Effector memory CD8-positive, alpha-beta T cell (primary cell): Measurements from ENCODE around the gene LRP1B.

ENCODE experiments used
- ATAC-seq: fragments of 150-1000 bp; cut with Tn5 transposase; replicated peaks from 2 replicates; pipeline ENCODE4 v1.10.0; 2021; ENCODE audit warnings: mild to moderate bottlenecking, moderate library complexity
- DNase-seq, 3 experiments: peaks; one replicate each; pipeline ENCODE4 v3.0.0; 2021
- H3K27ac Mint-ChIP-seq, 2 donors: one replicate each; pipeline ENCODE4 v1.8.0; 2022; ENCODE audit warnings: mild to moderate bottlenecking in 2 of 2, mixed read lengths in 2 of 2, moderate library complexity in 2 of 2
- H3K27me3 Mint-ChIP-seq, 2 donors: one replicate each; pipeline ENCODE4 v1.8.0; 2022; ENCODE audit warnings: mixed read lengths in 2 of 2
- H3K36me3 Mint-ChIP-seq: one replicate; pipeline ENCODE4 v1.8.0; 2022; ENCODE audit warnings: mild to moderate bottlenecking, moderate library complexity, mixed read lengths; ENCODE audit not compliant: insufficient read depth
- H3K4me1 Mint-ChIP-seq, 2 donors: one replicate each; pipeline ENCODE4 v1.8.0; 2022; ENCODE audit warnings: low read depth in 2 of 2, mixed read lengths in 2 of 2
- H3K4me3 Mint-ChIP-seq, 2 donors: one replicate each; pipeline ENCODE4 v1.8.0; 2022; ENCODE audit warnings: mild to moderate bottlenecking in 2 of 2, mixed read lengths in 2 of 2, moderate library complexity in 2 of 2
- H3K9me3 Mint-ChIP-seq, 2 donors: one replicate each; pipeline ENCODE4 v1.8.0; 2022; ENCODE audit warnings: mixed read lengths in 2 of 2

The LRP1B gene

GRCh38 chr2:140641163-140641562 is 1489.7 kb downstream of the LRP1B start:
- no peaks in the 10 kb centered on the region for H3K36me3 Mint-ChIP-seq
- H3K4me1 Mint-ChIP-seq: no peaks in the 10 kb centered on the region
- no peaks in the 10 kb centered on the region for H3K27me3 Mint-ChIP-seq
- H3K27ac Mint-ChIP-seq: no peak overlapping the region
- DNase-seq (no peak), ATAC-seq (no peak)
- peaks cover 0 to 4% of the 10 kb centered on the region in 2 donors for H3K9me3 Mint-ChIP-seq
- H3K4me3 Mint-ChIP-seq: no peak overlapping the region

- no peaks in the 10 kb centered on the region for H3K36me3 Mint-ChIP-seq
- H3K4me3 Mint-ChIP-seq: no peak overlapping the region
- H3K4me1 Mint-ChIP-seq: no peaks in the 10 kb centered on the region
- H3K9me3 Mint-ChIP-seq: peaks cover 0 to 4% of the 10 kb centered on the region in 2 donors
- H3K27ac Mint-ChIP-seq: no peak overlapping the region
- H3K27me3 Mint-ChIP-seq: no peaks in the 10 kb centered on the region
- ATAC-seq: no peak
- DNase-seq: no peak
These were observed 1491.2 kb downstream of the LRP1B start for GRCh38 chr2:140639628-140640027.

- no peak for ATAC-seq
- DNase-seq: no peak
- no peak overlapping the region for H3K27ac Mint-ChIP-seq
- peaks cover 11 to 17% of the 10 kb centered on the region in 2 donors for H3K9me3 Mint-ChIP-seq
- H3K4me3 Mint-ChIP-seq: no peak overlapping the region
- H3K36me3 Mint-ChIP-seq: peaks cover 3% of the 10 kb centered on the region
- H3K27me3 Mint-ChIP-seq: no peaks in the 10 kb centered on the region
- no peaks in the 10 kb centered on the region for H3K4me1 Mint-ChIP-seq
These were observed 1500.3 kb downstream of the LRP1B start for GRCh38 chr2:140630557-140630956.

GRCh38 chr2:140627885-140628284 is 1502.9 kb downstream of the LRP1B start:
- H3K4me3 Mint-ChIP-seq: no peak overlapping the region

GRCh38 chr2:140627136-140627535 is 1503.7 kb downstream of the LRP1B start:
- H3K4me3 Mint-ChIP-seq: no peak overlapping the region
- no peaks in the 10 kb centered on the region for H3K27me3 Mint-ChIP-seq
- peaks cover 14 to 24% of the 10 kb centered on the region in 2 donors for H3K9me3 Mint-ChIP-seq
- ATAC-seq (no peak), DNase-seq (no peak)
- no peak overlapping the region for H3K27ac Mint-ChIP-seq
- peaks cover 3% of the 10 kb centered on the region for H3K36me3 Mint-ChIP-seq
- H3K4me1 Mint-ChIP-seq: no peaks in the 10 kb centered on the region

More at GRCh38 chr2:140627885-140628284, 1502.9 kb downstream of the LRP1B start:
- DNase-seq (no peak), ATAC-seq (no peak)
- Mint-ChIP-seq H3K9me3 (peaks cover 14 to 24% of the 10 kb centered on the region in 2 donors), H3K27ac (no peak overlapping the region), H3K27me3 (no peaks in the 10 kb centered on the region), H3K36me3 (peaks cover 3% of the 10 kb centered on the region), H3K4me1 (no peaks in the 10 kb centered on the region)

GRCh38 chr2:140624200-140624599 is 1506.6 kb downstream of the LRP1B start:
- ATAC-seq (no peak), DNase-seq (no peak)
- no peaks in the 10 kb centered on the region for H3K27me3 Mint-ChIP-seq
- H3K27ac Mint-ChIP-seq: no peak overlapping the region
- peaks cover 13 to 24% of the 10 kb centered on the region in 2 donors for H3K9me3 Mint-ChIP-seq
- H3K4me1 Mint-ChIP-seq: no peaks in the 10 kb centered on the region
- peaks cover 3% of the 10 kb centered on the region for H3K36me3 Mint-ChIP-seq
- no peak overlapping the region for H3K4me3 Mint-ChIP-seq

GRCh38 chr2:140621583-140622362 is 1509.0 kb downstream of the LRP1B start:
- Mint-ChIP-seq H3K4me3 (no peak overlapping the region), H3K27ac (no peak overlapping the region), H3K36me3 (no peaks in the 10 kb centered on the region), H3K27me3 (no peaks in the 10 kb centered on the region), H3K9me3 (peaks cover 9 to 21% of the 10 kb centered on the region in 2 donors), H3K4me1 (no peaks in the 10 kb centered on the region)
- no peak for DNase-seq
- ATAC-seq: no peak

- Mint-ChIP-seq H3K27ac (no peak overlapping the region), H3K4me1 (no peaks in the 10 kb centered on the region)
These were observed 1526.0 kb downstream of the LRP1B start for GRCh38 chr2:140604788-140605187.

GRCh38 chr2:140604096-140604495 is 1526.7 kb downstream of the LRP1B start:
- H3K36me3 Mint-ChIP-seq: no peaks in the 10 kb centered on the region
- H3K4me1 Mint-ChIP-seq: no peaks in the 10 kb centered on the region
- no peak for ATAC-seq
- no peaks in the 10 kb centered on the region for H3K27me3 Mint-ChIP-seq
- H3K27ac Mint-ChIP-seq: no peak overlapping the region
- H3K9me3 Mint-ChIP-seq: peaks cover 0 to 6% of the 10 kb centered on the region in 2 donors
- no peak overlapping the region for H3K4me3 Mint-ChIP-seq
- DNase-seq: no peak

More at GRCh38 chr2:140604788-140605187, 1526.0 kb downstream of the LRP1B start:
- ATAC-seq (no peak), DNase-seq (no peak)
- H3K9me3 Mint-ChIP-seq: peaks cover 1 to 9% of the 10 kb centered on the region in 2 donors
- H3K36me3 Mint-ChIP-seq: no peaks in the 10 kb centered on the region
- no peak overlapping the region for H3K4me3 Mint-ChIP-seq
- no peaks in the 10 kb centered on the region for H3K27me3 Mint-ChIP-seq

- H3K27ac Mint-ChIP-seq: no peak overlapping the region
- peaks cover 0 to 6% of the 10 kb centered on the region in 2 donors for H3K9me3 Mint-ChIP-seq
- no peak for DNase-seq
- H3K36me3 Mint-ChIP-seq: no peaks in the 10 kb centered on the region
- no peaks in the 10 kb centered on the region for H3K27me3 Mint-ChIP-seq
- no peak for ATAC-seq
- no peak overlapping the region for H3K4me3 Mint-ChIP-seq
- H3K4me1 Mint-ChIP-seq: no peaks in the 10 kb centered on the region
These were observed 1527.4 kb downstream of the LRP1B start for GRCh38 chr2:140603416-140603815.

- no peak overlapping the region for H3K27ac Mint-ChIP-seq
- no peak for ATAC-seq
These were observed 1529.0 kb downstream of the LRP1B start for GRCh38 chr2:140601801-140602200.

GRCh38 chr2:140601342-140601741 is 1529.5 kb downstream of the LRP1B start:
- Mint-ChIP-seq H3K4me1 (no peaks in the 10 kb centered on the region), H3K36me3 (no peaks in the 10 kb centered on the region), H3K4me3 (no peak overlapping the region), H3K9me3 (peaks cover 0 to 7% of the 10 kb centered on the region in 2 donors), H3K27me3 (no peaks in the 10 kb centered on the region), H3K27ac (no peak overlapping the region)
- no peak for ATAC-seq
- no peak for DNase-seq

More at GRCh38 chr2:140601801-140602200, 1529.0 kb downstream of the LRP1B start:
- Mint-ChIP-seq H3K36me3 (no peaks in the 10 kb centered on the region), H3K4me3 (no peak overlapping the region), H3K9me3 (peaks cover 0 to 6% of the 10 kb centered on the region in 2 donors), H3K4me1 (no peaks in the 10 kb centered on the region), H3K27me3 (no peaks in the 10 kb centered on the region)
- no peak for DNase-seq

GRCh38 chr2:140600116-140600515 is 1530.7 kb downstream of the LRP1B start:
- H3K4me1 Mint-ChIP-seq: no peaks in the 10 kb centered on the region
- no peaks in the 10 kb centered on the region for H3K36me3 Mint-ChIP-seq
- H3K27ac Mint-ChIP-seq: no peak overlapping the region
- no peak for ATAC-seq
- no peak for DNase-seq
- H3K4me3 Mint-ChIP-seq: no peak overlapping the region
- H3K9me3 Mint-ChIP-seq: peaks cover 0 to 10% of the 10 kb centered on the region in 2 donors
- no peaks in the 10 kb centered on the region for H3K27me3 Mint-ChIP-seq

- DNase-seq: no peak
- no peaks in the 10 kb centered on the region for H3K4me1 Mint-ChIP-seq
- H3K36me3 Mint-ChIP-seq: no peaks in the 10 kb centered on the region
- no peak overlapping the region for H3K4me3 Mint-ChIP-seq
- peaks cover 6 to 7% of the 10 kb centered on the region in 2 donors for H3K9me3 Mint-ChIP-seq
- no peaks in the 10 kb centered on the region for H3K27me3 Mint-ChIP-seq
- no peak for ATAC-seq
- no peak overlapping the region for H3K27ac Mint-ChIP-seq
These were observed 1533.0 kb downstream of the LRP1B start for GRCh38 chr2:140597836-140598235.
